Ectodermal cell (in vitro differentiated cells): ENCODE measurements around the gene INSYN2B.

Experiments used
- H3K27ac ChIP-seq: 2 replicates; pipeline ENCODE4 v1.7.0; 2013; ENCODE audit warnings: mild to moderate bottlenecking, low read depth, low read length; ENCODE audit not compliant: insufficient read depth, poor library complexity, severe bottlenecking
- H3K27me3 ChIP-seq: 2 replicates; pipeline ENCODE4 v1.7.0; 2013; ENCODE audit warnings: mild to moderate bottlenecking, low read length; ENCODE audit not compliant: insufficient read depth, control insufficient read depth, poor library complexity, severe bottlenecking
- H3K36me3 ChIP-seq: one replicate; pipeline ENCODE4 v1.7.0; 2013; ENCODE audit warnings: low read length; ENCODE audit not compliant: control insufficient read depth, insufficient read depth
- H3K4me1 ChIP-seq: one replicate; pipeline ENCODE4 v1.7.0; 2013; ENCODE audit warnings: low read length; ENCODE audit not compliant: control insufficient read depth, insufficient read depth
- H3K4me3 ChIP-seq: 2 replicates; pipeline ENCODE4 v1.7.0; 2013; ENCODE audit warnings: low read depth, low read length, control low read depth; ENCODE audit not compliant: insufficient read depth
- H3K9me3 ChIP-seq: 2 replicates; pipeline ENCODE4 v1.7.0; 2013; ENCODE audit warnings: mild to moderate bottlenecking, low read length, moderate library complexity; ENCODE audit not compliant: control insufficient read depth
- WGBS, 2 experiments: methylation state at CpG; one replicate each; pipeline ENCODE4 v1.1.7; 2013; ENCODE audit warnings: missing lambda C conversion rate in 2 of 2; 5-methylcytosine and 5-hydroxymethylcytosine counted together

The INSYN2B gene

DNA sequence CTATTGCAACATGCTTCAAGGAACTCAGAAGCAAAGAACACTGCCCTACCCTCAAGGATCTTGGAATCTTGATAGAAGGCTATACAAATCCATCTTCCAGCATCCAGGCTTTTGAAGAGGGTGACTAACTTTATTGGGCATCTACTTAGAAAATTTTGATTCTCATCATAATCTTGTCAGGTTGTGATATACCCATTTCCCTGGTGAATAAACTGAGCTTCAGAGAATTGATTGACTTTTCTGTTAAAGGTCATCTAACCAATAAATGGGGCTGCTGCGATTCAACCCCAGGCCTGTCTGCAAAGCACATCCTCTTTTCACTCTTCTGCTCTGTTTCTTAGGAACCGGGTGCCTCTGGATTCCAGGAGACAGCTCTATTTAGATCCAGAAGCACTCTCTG is 19.9 kb upstream of the INSYN2B start:
- no peaks in the 10 kb centered on the region for H3K27me3 ChIP-seq
- no peaks in the 10 kb centered on the region for H3K9me3 ChIP-seq
- H3K4me1 ChIP-seq, result no peaks in the 10 kb centered on the region
- no peak overlapping the region for H3K27ac ChIP-seq
- H3K4me3 ChIP-seq, result no peak overlapping the region
- WGBS, 2 experiments, result 95 to 97% methylated on average over 2 of the region's 2 CpGs
- H3K36me3 ChIP-seq, result no peaks in the 10 kb centered on the region

DNA sequence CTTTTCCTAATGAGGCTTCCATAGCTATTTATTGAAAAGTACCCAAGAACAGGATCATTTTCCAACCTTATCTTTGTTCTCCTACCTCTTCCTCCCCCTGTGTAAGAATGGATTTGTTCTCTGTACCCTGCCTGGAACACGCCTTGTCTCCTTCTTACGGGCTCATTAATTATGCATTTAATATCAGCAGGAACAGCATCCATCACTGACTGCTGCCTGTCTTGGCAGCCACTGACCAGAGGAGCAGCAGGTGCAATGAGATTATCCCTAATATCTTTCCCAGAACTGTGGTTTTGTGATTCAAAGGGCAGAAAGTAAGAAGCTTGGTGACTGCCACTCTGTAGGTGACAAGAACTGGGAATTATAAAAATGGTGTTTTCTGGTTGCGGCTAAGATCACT is 19.3 kb upstream of the INSYN2B start:
- Histone ChIP-seq H3K36me3 (no peaks in the 10 kb centered on the region), H3K27me3 (no peaks in the 10 kb centered on the region), H3K27ac (no peak overlapping the region), H3K4me3 (no peak overlapping the region), H3K4me1 (no peaks in the 10 kb centered on the region), H3K9me3 (no peaks in the 10 kb centered on the region)
- WGBS, 2 experiments, result 94 to 98% methylated on average over 3 of the region's 3 CpGs

DNA sequence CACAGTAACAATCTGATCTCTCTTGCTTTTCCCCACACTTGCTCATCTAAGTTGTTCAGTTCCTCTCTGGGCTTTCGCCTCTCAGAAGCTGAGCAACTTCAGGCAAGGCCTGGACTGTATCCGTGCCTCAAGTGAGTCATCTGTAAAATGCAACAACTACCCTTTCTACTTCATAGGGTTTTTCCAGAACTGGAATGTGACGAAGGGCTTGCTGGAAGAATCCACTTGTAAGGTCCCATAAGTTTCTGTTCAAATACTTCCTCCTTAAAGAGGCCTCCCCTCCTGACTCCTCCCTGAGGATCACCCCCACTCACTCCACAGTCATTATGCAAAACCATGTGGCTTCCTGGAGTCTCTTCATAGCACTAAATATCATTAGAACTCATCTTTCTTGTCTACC is 17.5 kb upstream of the INSYN2B start:
- no peaks in the 10 kb centered on the region for H3K27me3 ChIP-seq
- 92 to 96% methylated on average over 3 of the region's 3 CpGs for WGBS, 2 experiments

DNA sequence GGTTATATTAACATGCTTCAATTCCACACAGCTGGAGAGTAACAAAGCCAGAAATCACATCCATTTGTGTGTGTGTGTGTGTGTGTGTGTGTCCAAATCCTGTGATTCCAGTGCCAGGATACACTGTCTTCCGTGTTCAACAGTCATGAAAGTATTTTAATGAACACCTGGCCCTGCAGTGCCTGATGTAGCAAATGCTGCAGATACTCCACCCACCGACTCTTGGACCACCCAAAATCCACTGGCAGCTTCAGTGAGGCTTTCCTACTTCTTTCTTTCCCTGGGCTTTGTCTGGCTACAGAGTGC is 13.1 kb upstream of the INSYN2B start:
- Histone ChIP-seq H3K9me3 (no peaks in the 10 kb centered on the region), H3K27ac (no peak overlapping the region), H3K4me1 (peaks cover 9% of the 10 kb centered on the region), H3K4me3 (no peak overlapping the region), H3K36me3 (no peaks in the 10 kb centered on the region), H3K27me3 (no peaks in the 10 kb centered on the region)
- whole genome bisulfite sequencing, 2 experiments, result 88% methylated on average over 2 of the region's 2 CpGs

More for the DNA sequence above, 17.5 kb upstream of the INSYN2B start:
- Histone ChIP-seq H3K4me3 (no peak overlapping the region), H3K36me3 (no peaks in the 10 kb centered on the region), H3K27ac (no peak overlapping the region), H3K9me3 (no peaks in the 10 kb centered on the region), H3K4me1 (peaks cover 9% of the 10 kb centered on the region)

DNA sequence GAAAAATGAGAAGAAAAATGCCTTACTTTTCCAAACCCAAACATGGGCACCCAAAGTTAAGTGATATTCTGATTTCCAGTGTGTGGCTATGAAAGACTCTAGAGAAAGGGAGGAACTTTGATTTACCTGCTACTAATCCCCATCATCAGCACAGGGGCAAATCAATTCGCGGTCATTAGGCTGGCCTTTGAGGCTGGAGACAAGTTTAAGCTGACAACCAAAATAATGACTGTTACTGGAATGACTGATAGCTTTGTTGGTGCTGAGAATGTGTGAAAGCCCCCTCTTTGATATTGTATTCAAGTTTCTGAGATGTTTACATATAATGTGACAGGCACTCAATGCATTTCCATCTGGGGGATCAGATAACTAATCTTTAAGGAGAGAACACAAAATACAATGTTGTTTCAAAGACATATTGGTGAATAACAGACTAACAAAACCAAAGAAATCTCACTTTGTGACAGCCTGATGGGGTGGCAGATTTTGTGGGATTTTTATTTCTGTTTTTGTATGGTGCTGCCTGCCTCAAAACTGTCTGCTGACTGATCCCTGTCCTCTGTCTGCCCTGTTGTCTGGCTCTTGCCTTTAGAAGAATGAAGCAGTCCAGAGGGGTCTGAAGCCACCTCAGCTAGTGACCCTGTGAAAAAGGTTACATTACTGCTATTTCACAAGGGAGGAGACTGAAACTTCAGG is 12.6 kb upstream of the INSYN2B start:
- 95 to 100% methylated on average over 2 of the region's 2 CpGs for WGBS, 2 experiments
- Histone ChIP-seq H3K27me3 (no peaks in the 10 kb centered on the region), H3K9me3 (no peaks in the 10 kb centered on the region), H3K36me3 (no peaks in the 10 kb centered on the region), H3K4me1 (peaks cover 9% of the 10 kb centered on the region), H3K4me3 (no peak overlapping the region), H3K27ac (no peak overlapping the region)

DNA sequence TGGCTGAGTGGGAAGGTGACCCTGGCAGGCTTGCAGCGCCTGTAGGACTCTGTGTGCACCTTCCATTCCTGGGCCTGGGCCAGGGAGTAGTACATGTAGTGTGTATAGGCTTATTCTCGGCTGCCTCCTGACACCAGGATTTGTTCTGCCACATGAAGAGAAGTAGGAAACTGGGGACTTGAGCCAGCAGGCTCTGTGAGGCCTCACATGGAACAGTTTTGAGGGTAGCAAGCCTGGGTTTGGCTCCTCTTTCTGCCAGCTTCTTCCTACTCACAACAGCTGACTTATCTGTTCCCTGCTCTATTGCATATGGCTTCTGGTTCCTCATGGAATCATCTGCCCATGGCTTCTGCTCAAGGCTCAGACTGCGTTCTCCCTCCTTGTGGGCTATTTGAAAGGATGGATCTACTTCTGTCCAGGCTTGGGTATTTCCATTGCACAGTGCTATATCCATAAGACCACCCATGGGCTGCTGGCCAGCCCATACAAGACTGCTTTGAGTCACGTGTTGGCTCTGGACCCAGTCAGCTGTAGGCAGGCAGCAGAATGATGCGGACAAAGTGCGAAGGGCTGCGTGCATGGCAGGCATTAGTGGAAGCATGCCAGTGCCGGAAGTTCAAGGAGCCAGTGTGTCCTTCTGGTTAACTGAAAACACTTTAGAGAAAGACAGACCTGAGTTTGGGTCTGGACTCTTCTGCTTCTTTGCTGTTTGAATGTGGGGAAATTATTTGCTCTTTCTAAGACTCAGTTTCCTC is 11.0 kb upstream of the INSYN2B start:
- no peaks in the 10 kb centered on the region for H3K9me3 ChIP-seq
- H3K4me3 ChIP-seq, result no peak overlapping the region
- 94% methylated on average over 8 of the region's 8 CpGs for WGBS, 2 experiments
- H3K27ac ChIP-seq, result no peak overlapping the region
- peaks cover 9% of the 10 kb centered on the region for H3K4me1 ChIP-seq
- H3K27me3 ChIP-seq, result no peaks in the 10 kb centered on the region
- H3K36me3 ChIP-seq, result no peaks in the 10 kb centered on the region

DNA sequence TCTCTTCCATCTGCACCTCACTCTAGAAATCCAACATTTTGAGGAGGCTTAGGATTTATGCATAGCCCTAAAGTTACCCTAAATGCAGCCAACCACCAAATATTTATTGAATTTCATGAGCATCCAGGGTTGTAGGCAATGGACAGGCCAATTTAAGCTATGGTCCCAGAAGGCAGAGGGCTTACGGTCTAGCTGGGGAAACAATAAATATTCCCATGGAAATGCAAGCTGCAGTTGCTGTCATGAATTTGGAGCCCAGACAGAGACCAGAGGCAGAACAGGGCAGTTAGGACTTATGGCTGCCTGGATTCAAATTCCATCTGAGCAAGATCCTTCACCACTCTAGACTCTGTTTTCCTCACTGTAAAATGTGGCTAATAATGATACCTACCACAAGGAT is 9.1 kb upstream of the INSYN2B start:
- Histone ChIP-seq H3K4me1 (peaks cover 9% of the 10 kb centered on the region), H3K27me3 (no peaks in the 10 kb centered on the region), H3K9me3 (no peaks in the 10 kb centered on the region), H3K4me3 (no peak overlapping the region), H3K27ac (no peak overlapping the region), H3K36me3 (no peaks in the 10 kb centered on the region)
- 93 to 95% methylated on average over 1 of the region's 1 CpG for WGBS, 2 experiments

DNA sequence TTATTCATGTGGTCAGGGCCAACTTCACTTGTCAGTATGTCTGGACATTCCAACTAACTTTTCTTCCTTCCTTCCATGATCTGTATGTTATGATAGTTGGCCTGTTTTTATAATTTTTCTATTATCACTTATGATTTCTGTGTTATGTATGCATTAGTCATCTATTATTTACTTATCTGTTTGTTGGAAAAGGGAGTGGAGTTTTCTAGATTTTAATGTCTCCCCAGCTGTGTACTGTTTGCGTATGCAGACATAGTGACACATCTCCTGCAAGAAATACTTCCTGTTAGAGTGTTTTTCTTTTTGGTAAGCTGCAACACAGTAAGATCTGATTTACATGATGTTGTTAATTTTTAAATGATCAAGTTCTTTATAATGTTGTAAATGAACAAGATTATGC is 8.7 kb upstream of the INSYN2B start:
- Histone ChIP-seq H3K36me3 (no peaks in the 10 kb centered on the region), H3K9me3 (no peaks in the 10 kb centered on the region), H3K27ac (no peak overlapping the region), H3K4me3 (no peak overlapping the region), H3K27me3 (no peaks in the 10 kb centered on the region), H3K4me1 (peaks cover 9% of the 10 kb centered on the region)
- 93 to 100% methylated on average over 1 of the region's 1 CpG for WGBS, 2 experiments

DNA sequence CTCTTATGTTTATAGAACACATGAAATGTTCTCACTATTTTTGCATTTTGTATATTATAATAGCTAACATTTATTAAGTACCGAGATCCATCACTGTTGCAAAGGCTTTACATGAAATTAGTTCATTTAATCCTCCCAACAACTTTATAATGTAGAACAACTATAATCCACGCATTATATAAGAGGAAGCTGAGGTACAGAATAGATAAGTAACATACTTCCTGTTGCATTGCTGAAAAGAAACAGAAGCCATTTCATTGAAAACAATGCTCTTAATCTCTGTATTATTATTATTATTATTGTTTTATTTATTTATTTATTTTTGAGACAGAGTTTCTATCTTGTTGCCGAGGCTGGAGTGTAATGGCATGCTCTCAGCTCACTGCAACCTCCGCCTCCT is 7.9 kb upstream of the INSYN2B start:
- 71 to 96% methylated on average over 1 to 3 of the region's 4 CpGs for WGBS, 2 experiments
- H3K9me3 ChIP-seq, result no peaks in the 10 kb centered on the region
- H3K27ac ChIP-seq, result no peak overlapping the region
- no peaks in the 10 kb centered on the region for H3K27me3 ChIP-seq
- peaks cover 4% of the 10 kb centered on the region for H3K4me1 ChIP-seq
- H3K36me3 ChIP-seq, result no peaks in the 10 kb centered on the region
- no peak overlapping the region for H3K4me3 ChIP-seq

DNA sequence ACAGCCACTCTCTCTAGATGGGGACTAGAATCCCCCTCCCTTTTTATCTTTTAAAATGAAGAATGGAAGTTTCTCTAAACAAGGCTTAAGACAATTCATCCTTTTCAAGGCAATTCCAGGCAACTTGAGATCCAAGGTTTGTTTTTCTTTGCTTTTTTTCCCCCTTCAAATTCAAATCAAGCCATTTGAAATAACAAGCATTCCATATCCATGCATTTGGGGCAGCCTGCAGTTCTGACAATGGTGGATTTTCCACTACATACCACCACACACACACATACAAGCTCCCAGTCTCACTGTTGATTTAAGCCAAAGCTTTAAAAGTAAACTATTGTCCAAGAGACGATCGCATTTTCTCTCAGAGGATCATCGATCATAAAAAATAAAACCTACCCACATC is 424 bp downstream of the INSYN2B start:
- H3K36me3 ChIP-seq, result no peaks in the 10 kb centered on the region
- no peak overlapping the region for H3K27ac ChIP-seq
- peaks cover 15% of the 10 kb centered on the region for H3K4me1 ChIP-seq
- WGBS, 2 experiments, result 8 to 16% methylated on average over 3 of the region's 3 CpGs
- peaks cover 6% of the 10 kb centered on the region for H3K27me3 ChIP-seq
- H3K4me3 ChIP-seq, result peak overlapping the region; percentile 16
- no peaks in the 10 kb centered on the region for H3K9me3 ChIP-seq
